Activated CD4-positive, alpha-beta T cell treated with anti-CD3 and anti-CD28 coated beads, Interleukin-2, Interleukin-6, amounts not matched to agents 100 ng/mL and 50 ng/mL, durations not matched to agents 16 hours and 8 hours (primary cell): ENCODE measurements around the gene TSPYL4.

ENCODE experiments used
- DNase-seq: peaks from one replicate; pipeline ENCODE4 v3.0.0-alpha.2; 2020

The TSPYL4 gene

DNA sequence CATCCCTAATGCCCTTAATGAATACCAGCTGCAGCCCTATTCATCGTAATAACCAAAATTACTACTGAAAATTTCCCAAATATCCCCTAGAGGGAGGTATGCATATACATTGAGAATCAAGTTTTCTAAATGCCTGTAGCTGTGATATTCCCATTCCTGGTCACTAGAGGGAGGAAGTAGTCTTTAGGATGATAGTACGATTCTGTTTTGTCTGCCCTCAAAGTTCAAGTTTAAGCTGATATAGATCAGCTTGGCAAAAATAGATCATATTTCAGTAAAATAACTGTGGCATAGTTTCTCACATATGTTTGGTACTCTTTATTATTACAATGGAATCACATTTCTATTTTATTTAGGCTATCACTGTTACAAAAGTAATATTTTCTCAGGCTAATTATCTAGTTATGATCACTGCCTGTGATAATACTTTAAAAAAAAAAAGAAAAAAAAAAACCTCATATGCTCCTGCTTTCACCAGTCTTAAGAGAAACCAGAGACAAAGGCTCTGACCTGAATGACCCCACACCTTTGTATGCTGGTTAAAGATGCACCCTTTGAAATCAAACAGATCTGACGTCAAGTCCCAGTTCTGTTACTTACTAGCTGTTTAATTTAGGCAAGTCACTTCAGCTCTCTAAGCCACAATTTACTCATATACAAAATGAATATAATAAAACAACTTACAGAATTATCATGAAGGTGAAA lies 14.9 kb upstream of the TSPYL4 start:
- DNase-seq: peak; percentile 36

DNA sequence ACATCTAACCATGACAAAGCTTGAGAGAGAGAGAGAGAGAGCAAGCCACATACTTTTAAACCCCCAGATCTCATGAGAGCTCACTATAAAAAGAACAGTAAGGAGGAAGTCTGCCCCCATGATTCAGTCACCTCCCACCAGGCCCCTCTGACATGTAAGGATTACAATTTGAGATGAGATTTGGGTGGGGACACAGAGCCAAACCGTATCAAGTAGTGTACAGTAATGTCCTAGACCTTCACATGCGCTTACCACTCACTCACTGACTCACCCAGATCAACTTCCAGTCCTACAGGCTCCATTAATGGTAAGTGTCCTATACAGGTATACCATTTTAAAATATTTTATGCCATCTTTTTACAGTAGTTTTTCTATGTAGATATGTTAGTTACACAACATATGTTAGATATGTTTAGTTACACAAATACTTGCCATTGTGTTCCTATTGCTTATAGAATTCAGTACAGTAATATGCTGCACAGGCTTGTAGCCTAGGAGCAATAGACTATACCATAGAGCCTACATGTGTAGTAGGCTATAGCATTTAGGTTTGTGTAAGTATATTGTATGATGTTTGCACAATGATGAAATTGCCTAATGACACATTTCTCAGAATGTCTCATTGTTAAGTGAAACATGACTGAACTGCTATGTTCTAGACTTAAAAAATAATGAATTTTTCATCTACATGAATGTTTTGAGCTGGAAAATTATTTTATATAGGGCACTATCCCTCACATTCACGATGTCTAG lies 14.1 kb upstream of the TSPYL4 start:
- no peak for DNase-seq

DNA sequence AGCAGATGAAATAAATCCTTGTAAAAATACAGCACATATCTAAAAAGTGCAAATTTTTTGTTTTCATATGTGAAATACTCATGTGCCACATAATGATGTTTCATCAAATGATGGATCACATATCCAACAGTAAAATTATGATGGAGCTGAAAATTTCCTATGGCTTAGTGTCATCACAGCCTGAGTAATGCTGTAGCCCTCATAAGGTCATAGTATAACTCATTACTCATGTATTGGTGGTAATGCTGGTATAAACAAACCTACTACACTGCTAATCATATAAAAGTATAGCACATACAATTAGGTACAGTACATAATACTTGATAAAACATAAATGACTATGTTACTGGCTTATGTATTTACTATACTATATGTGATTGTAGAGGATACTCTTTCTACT lies 12.9 kb upstream of the TSPYL4 start:
- no peak for DNase-seq

DNA sequence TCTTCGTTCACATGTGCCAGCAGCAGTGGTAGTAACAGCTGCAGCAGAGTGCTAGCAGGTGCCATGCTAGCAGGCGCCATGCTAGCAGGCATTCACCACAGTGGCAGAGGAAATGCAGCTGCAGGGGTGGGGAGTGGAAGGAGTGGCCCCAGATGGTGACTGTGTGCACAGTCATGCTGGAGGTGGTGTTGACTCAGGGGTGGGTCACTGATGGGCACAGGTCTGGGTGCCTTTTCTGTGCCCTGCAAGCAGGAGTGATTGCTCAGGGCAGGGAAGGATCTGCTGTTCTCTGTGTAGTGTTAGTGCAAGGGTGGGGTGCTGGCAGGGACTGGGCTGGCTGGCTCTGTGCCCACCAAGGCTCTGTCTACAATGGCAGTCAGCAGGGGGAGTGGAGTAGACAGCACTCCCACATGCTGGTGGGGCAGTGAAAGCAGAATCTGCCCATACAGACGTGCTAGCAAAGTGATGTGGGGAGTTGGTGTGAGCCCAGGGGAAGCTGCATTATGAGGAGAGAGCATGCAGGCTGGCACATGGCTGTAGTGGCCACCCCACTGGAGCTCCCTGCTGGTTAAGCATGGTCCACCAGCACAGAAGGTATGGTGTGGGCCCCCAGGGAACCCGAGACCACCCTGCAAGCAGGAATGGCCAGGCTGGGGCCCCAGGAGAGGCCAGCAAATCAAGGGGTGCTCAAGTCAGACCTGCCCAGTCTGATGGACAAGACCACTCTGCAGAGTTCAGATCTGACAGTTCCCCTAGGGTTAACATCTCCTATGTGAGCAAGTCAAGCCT lies 11.4 kb upstream of the TSPYL4 start:
- no peak for DNase-seq

DNA sequence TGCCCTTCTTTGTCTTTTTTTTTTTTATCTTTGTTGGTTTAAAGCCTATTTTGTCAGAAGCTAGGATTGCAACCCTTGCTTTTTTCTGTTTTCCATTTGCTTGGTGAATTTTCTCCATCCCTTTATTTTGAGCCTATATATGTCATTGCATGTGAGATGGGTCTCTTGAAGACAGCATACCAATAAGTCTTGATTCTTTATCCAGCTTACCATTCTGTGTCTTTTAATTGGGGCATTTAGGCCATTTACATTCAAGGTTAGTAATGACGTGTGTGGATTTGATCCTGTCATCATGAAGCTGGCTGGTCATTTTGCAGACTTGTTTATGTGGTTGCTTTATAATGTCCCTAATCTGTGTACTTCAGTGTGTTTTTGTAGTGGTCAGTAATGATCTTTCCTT lies 9.5 kb upstream of the TSPYL4 start:
- no peak for DNase-seq

DNA sequence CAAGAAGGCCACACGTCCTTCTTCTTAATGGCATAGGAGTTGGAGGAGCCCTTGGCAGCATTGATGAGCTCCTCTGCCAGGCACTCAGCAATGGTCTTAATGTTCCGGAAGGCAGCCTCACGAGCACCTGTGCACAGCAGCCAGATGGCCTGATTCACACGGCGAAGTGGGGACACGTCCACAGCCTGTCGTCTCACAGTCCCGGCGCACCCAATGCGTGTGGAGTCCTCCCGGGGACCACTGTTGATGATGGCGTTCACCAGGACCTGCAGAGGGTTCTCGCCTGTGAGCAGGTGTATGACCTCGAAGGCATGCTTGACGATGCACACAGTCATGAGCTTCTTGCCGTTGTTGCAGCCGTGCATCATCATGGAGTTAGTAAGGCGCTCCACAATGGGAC lies 4.6 kb upstream of the TSPYL4 start:
- no peak for DNase-seq

DNA sequence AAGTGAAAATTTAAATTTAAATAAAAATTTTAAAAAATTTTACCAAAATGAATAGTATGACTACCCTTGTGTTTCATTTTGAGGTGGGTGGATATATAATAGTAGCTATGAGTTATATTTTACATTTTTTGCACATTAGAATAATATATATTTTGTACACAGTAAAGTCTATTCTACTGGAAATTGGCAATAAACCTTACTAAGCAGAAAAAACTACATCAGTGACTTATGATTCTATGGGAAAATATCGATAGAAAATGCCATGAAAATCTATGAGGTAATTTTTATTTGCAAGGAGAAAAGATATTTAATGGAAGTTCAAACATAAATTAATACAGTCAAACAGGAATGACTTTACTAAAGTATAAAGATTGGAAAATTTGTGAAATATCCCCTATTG lies 2.8 kb upstream of the TSPYL4 start:
- DNase-seq: no peak

DNA sequence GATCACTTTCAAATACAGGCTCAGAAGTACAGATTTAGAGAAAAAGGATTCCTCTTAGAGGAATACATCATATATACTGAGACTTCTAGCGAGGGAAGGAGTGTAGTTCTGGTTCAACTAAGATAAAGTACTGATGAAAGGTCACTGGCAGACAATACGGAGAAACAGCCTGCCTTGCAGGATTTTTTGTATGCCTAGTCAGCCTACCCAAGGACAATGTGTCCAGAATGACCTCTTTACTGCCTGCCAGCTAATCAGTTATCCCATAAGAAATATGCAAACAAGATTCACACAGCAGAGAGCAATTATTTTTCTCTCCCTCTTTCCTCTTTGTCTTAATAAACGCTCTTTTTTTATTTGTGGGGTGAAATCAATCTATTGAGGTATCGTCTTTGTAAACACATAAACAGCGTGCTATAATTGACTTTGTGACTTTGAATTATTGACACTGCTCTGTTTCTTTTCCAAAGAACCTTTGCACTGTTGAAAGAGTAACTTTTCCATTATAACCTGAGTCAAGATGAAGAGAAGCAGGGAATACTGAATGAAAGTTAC lies 1.4 kb upstream of the TSPYL4 start:
- no peak for DNase-seq

DNA sequence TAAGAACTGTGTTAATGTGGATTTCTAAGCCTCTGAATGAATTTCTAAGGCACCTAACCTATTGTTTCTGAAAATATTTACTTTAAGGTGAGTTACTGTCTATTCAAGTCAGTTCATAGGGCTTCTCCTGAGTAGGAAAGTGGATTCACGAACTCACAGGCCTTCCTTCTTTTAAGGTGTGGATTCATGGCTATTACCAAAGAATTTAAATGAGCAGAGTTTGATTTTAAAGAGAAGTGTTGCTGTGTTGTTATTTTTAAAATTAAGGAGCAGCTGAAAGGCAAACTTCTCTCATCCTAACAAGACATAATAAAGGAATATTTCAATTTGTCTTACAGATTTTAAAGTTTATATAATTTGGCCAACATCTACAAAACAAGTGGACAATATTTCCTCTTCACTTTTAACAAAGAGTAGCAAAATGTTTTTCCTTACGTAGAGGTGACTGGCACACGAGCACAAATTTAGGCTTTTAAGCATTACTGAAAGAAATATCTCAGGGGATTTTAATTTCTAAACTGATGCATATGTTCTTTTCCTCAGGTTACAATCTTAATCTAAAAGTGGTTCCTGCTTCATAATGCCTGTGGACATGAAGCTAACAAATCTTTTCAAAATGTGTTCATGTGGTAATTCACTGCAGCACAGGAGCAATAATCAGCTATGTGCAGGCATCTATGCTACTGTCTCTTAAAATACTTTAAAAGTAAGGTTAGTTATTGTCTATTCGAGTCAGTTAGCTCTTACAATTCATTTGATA lies 602 bp upstream of the TSPYL4 start:
- no peak for DNase-seq

DNA sequence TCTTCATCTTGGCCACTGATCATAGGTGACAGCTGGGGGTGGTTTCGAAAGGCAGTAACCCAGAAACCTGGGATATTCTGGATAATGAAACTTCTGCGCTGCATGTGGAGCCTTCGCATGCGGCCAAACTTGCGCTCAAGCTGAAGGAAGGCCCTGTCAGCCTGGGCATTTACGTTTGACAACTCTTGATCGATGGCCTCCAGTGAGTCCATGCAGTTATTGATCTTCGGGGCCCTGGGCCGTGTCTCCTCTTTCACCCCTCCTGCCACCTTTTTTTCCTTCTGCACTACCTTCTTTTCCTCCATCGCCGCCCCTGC lies 729 bp downstream of the TSPYL4 start:
- no peak for DNase-seq

DNA sequence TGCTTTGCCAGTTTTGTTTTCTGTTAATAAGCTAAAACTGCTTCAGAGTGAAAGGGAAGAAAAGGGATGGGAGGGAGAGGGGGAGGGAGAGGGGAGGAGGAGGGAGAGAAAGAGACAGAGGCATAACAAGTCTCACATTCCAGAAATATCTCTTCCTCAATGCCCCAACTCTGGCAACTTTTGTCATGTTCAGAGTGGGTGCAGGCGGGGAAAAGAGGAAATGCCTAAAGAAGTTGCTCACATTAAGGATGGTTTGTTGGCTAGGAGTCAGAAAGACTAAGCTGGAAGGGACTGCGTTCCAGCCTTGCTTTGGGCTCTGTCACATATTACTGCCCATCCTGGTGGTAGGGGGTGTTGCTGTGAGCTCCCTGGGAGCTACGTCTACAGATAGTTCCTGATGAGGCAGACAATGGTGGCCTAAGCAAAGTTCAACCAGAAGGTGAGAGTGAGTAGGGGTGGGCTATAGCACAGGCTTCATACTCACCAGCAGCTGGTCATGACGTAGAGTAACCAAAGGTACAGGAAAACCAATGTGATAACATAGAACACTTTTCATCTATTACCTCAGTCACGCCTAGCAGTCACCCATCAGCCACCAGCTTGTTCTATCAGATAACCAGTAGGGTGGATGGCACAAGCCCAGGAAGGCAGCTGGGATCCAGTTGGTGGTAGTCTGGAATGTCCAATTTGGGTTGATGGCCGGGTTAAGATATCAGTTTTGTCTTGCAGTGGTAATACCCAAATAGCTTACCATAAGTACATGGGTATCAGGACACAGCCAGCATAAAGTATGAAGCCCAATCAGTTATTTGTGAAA lies 2.1 kb downstream of the TSPYL4 start:
- no peak for DNase-seq

DNA sequence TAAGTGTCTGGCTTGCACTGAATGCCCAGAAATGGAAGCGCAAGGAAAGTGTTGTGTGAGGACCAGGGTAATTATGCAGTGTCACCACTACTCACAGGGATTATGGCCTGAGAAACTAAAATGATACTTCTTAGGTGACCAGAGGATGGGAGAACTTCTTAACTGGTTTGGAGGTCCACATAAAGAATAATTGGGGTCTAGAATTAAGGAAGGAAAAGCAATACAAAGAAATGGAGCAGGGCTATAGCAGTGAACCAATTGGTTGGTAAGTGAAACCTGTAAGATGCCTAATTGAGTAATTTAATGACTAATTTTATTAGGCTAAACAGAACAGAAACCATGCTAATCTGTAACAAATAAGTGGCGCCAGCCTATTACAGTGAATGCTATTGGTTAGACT lies 5.3 kb downstream of the TSPYL4 start:
- no peak for DNase-seq

DNA sequence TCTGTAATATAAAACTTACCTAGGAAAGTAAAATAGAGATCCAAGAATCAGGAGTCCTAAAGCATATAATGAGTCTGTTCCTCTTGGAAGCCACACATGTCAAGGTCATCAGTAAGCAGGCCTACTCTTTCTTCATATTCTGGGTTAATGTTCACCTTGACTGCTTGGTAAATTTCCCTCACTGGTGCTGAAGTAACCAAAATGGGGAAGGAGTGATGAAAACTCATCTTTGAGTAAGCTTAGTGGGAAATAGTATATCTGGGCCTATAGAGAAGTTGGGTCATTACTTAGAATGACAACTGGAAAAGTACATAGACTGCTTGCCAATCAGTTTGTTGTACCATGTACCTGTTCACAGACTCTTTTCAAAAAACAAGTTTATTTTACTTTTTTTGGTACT lies 6.6 kb downstream of the TSPYL4 start:
- DNase-seq: no peak

DNA sequence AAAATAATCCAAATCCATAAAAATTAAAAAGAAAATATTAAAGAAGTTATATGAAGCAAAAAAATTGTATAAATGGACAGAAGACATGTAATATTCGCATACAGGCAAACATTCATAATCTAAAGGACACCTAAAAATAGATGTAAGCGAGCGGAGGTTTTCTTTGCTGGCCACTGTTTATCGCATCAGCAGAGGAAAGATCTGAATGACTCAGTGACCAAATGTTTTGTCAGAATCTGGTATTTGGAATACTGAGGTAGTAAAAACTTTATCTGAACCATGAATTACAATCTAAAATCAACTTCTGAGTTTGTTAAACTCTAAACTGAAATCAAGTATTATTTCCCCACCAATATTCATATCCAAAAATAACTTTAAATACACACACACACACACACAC lies 7.8 kb downstream of the TSPYL4 start:
- no peak for DNase-seq

DNA sequence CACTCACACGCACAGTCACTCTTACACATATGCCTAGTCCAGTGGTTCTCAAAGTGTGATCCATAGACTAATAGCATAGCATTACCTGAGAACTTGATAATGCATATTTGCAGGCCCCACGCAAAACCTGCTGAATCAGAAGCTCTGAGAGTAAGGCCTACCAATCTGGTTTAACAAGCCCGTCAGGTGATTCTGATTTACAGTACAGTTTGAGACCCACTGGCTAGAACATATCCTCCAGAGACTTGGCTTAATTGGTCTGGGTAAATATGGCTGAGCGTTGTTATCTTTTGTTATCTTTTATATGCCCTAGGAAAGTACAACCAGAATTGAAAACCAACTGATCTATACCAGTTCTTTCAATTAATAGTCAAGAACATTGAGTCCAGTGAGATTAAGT lies 9.6 kb downstream of the TSPYL4 start:
- no peak for DNase-seq

DNA sequence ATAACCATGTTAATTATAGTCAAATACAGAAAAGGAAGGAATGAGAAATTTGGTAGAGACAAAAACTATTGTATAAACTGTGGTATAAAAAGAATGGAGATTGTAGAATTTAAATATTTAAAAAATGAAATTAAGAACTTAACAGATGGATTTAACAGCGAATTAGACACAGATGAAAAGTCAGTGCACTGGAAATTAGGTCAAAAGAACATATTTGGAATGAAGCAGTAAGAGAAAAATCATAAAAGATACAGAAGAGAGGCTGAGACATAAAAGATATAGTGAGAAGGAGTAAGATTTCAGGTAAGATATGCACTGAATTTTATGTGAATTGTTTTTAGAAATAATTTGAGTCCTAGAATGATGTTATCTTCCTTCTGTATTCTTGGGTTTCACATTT lies 14.0 kb downstream of the TSPYL4 start:
- DNase-seq: no peak

DNA sequence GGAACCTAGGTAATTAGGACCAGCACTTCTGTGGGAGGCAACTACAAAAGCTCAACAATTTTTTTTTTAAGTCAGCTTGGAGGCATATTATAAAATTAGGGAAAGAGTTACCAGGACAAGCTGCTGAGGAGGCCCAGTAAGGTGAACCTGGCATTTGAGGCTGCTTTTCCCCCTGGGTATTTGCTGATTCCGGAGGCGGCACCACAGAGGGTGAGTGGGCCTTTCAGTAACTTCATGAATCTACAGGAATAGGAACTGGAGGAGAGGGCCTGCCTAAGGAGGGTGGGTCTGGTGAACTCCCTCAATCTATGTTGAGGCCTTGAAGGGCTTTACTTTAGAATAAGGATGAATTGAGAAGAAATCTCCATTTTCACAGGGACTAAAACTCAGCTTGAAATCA lies 14.6 kb downstream of the TSPYL4 start:
- no peak for DNase-seq

DNA sequence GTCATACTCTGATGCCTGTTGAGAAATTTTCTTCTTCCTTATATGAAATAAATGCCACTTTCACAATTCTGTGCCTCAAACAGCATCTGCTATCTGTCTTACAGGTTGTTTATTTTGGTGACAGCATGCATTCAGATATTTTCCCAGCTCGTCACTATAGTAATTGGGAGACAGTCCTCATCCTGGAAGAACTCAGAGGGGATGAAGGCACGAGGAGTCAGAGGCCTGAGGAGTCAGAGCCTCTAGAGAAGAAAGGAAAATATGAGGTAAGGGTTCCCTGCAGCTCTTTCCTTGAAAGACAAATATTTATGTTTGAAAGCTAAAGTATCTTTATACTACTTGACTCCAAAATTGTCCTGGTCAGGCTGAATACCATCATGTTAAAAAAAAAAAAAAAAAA lies 15.8 kb downstream of the TSPYL4 start:
- no peak for DNase-seq

DNA sequence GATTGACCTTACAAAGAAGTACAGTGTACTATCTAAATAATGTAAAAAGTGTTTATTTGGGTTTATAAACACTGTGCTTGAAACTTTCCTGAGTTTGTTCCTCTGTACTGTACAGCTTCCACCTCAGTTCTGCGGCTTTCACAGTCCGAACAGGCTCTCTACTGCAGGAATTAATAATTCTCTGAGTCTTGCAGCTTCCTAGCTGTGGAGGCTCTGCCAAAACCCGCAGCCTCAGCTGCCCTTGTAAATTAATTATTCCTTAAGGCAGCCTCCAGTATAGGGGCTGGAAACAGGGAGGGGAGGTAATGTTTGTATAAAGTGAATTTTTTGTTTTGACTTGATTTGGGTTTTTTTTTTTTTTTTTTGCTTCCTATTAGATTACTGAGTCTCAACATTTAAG lies 19.2 kb downstream of the TSPYL4 start:
- no peak for DNase-seq

DNA sequence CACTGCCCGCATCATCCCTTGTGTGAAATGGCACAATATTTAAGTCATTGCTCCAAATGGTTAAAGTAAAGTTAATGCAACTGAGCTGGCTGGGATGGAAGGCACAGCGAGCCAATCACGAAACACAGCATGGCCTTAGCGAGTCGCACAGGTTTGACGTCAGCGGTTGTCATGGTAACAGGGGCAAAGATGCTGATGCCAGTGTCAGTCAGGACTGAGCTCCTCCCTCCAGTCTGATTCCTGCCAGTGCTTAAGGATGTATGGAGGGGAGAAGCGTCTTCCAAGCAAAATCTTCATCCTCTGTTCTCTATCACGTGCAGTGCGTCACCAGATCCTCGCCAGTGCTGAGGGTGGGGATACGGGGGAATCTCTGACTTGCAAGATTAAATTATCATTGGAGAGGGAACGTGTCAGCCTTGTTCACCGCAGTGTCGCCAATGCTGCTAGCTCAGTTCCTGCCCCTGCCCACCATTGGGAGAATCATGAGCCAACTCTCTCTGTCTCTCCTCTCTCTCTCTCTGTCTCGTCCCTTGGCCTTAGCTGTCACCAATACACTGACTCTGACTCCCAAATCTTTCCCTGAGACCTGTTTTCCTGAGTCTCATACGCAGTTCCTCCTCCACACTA lies 24.5 kb downstream of the TSPYL4 start:
- DNase-seq: peak; percentile 37

DNA sequence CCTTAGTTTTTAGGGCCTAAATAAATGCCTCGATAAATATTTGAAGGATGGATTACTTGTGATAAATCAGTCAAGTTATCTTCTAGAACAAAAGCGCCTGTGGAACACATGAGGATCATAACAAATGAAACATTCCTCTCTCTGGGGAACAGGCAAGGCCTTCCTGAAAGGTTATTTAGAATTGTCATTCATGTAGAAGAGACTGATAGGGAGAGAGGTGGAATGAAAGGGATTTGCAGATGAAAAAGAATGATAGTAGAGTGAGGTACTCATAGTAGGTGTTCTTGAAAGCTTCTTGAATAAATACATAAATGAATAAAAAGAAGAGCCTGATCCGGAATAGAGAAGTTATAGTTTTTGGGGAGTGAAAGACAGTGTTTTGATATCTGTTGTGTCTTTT lies 30.5 kb downstream of the TSPYL4 start:
- no peak for DNase-seq

DNA sequence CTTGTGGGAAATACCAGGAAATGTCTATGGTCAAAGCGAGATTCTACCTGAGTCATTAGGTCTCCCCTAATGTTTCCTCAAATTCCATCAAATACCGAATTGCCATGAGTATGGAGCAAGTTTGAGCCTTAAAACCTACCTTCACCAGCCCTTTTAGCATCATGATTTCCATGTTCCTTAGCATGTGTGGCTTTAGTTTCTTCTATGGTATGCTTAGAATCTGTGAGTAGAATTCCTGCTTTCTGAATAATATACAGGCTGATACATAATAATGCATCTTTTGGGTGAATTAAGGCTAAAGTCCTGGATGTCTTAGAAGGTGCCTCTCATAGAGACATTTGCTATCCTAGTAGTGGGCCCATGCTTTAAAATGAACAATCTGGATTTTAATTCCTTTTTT lies 32.0 kb downstream of the TSPYL4 start:
- DNase-seq: no peak
